ENCODE measurements around the gene NDUFS6.
"Not testable (repeated sequence)": the region's sequence is repeated elsewhere in the genome, so short reads cannot be mapped to it uniquely, and the experiment has no call there.

The NDUFS6 gene

GRCh38 chr5:1836176-1836890, 35.1 kb downstream of the NDUFS6 start:
- no peak for DNase-seq

- DNase-seq = no peak
Observed at GRCh38 chr5:1836891-1837880, 36.0 kb downstream of the NDUFS6 start.

- no peak for DNase-seq
Observed at GRCh38 chr5:1838013-1838412, 36.8 kb downstream of the NDUFS6 start.

GRCh38 chr5:1840071-1840547, 38.9 kb downstream of the NDUFS6 start:
- DNase-seq = no peak

- DNase-seq = no peak
Observed at GRCh38 chr5:1840741-1841521, 39.7 kb downstream of the NDUFS6 start.

- DNase-seq = no peak
Observed at GRCh38 chr5:1842004-1842819, 41.0 kb downstream of the NDUFS6 start.

- not testable (repeated sequence) for DNase-seq
Observed at GRCh38 chr5:1843761-1844160, 42.6 kb downstream of the NDUFS6 start.

- no peak for DNase-seq
Observed at GRCh38 chr5:1844708-1845436, 43.7 kb downstream of the NDUFS6 start.

- no peak for DNase-seq
Observed at GRCh38 chr5:1845696-1846095, 44.5 kb downstream of the NDUFS6 start.

- no peak for DNase-seq
Observed at GRCh38 chr5:1846583-1846982, 45.4 kb downstream of the NDUFS6 start.

- DNase-seq = no peak
Observed at GRCh38 chr5:1847056-1847455, 45.8 kb downstream of the NDUFS6 start.

- no peak for DNase-seq
Observed at GRCh38 chr5:1847611-1848010, 46.4 kb downstream of the NDUFS6 start.

GRCh38 chr5:1850324-1851154, 49.3 kb downstream of the NDUFS6 start:
- no peak for DNase-seq

GRCh38 chr5:1851290-1851934, 50.2 kb downstream of the NDUFS6 start:
- DNase-seq = no peak

GRCh38 chr5:1852324-1852947, 51.2 kb downstream of the NDUFS6 start:
- no peak for DNase-seq

GRCh38 chr5:1853531-1853930, 52.3 kb downstream of the NDUFS6 start:
- no peak for DNase-seq

- no peak for DNase-seq
Observed at GRCh38 chr5:1855075-1855474, 53.9 kb downstream of the NDUFS6 start.

GRCh38 chr5:1855596-1855995, 54.4 kb downstream of the NDUFS6 start:
- DNase-seq = no peak

- DNase-seq = no peak
Observed at GRCh38 chr5:1856596-1857255, 55.5 kb downstream of the NDUFS6 start.
